ENCODE measurements around the gene SLC30A2. TPM values are rescaled to one million over a fixed set of nuclear protein-coding genes. Genes with fewer than 3 reads are reported as not detected.

The SLC30A2 gene
- total and polyA plus RNA-seq, 2 of the 13 experiments (the other 11 are each of a cell fraction or from before 2014, with no cell fraction given), result not detected

GRCh38 chr1:26035203-26035958 lies 10.5 kb downstream of the SLC30A2 start (continued):
- TF ChIP-seq DMAP1 (CRISPR knock-in tag; IDR thresholded peaks at IDR 0.05), result peak; percentile 72; the same call in 1 of the 2 replicates
- no peak for TF ChIP-seq ZNF451 (CRISPR knock-in tag; IDR thresholded peaks at IDR 0.05)
- TF ChIP-seq THAP8 (CRISPR knock-in tag; IDR thresholded peaks at IDR 0.05; ENCODE audit: borderline replicate concordance), result no peak
- no peak for TF ChIP-seq ZNF292 (CRISPR knock-in tag; IDR thresholded peaks at IDR 0.05; ENCODE audit: borderline replicate concordance, low read depth)
- TF ChIP-seq HMGXB4 (CRISPR knock-in tag; IDR thresholded peaks at IDR 0.05; ENCODE audit: borderline replicate concordance in 1 of 2, low read depth in 1 of 2), result peak in 1 of 2 experiments; percentile 92; a peak in 2 of 4 replicates
- no peak for TF ChIP-seq PHF5A (CRISPR knock-in tag; IDR thresholded peaks at IDR 0.05; ENCODE audit: low read depth, unreplicated experiment)
- TF ChIP-seq EHMT2 (IDR thresholded peaks at IDR 0.05; ENCODE audit: borderline replicate concordance, low read depth, low read length), result no peak
- no peak for TF ChIP-seq ZBTB42 (CRISPR knock-in tag; IDR thresholded peaks at IDR 0.05)
- TF ChIP-seq ZBTB7B (CRISPR knock-in tag; IDR thresholded peaks at IDR 0.05), result peak; percentile 95
- peak; percentile 12; the same call in 1 of the 2 replicates for TF ChIP-seq GMEB1 (CRISPR knock-in tag; IDR thresholded peaks at IDR 0.05; ENCODE audit: borderline replicate concordance)
- no peak for TF ChIP-seq FLYWCH1 (CRISPR knock-in tag; IDR thresholded peaks at IDR 0.05)
- no peak for TF ChIP-seq SP140L (CRISPR knock-in tag; IDR thresholded peaks at IDR 0.05; ENCODE audit: borderline replicate concordance)
- TF ChIP-seq ZNF781 (CRISPR knock-in tag; IDR thresholded peaks at IDR 0.05; ENCODE audit: borderline replicate concordance, not compliant biosample characterization), result no peak
- no peak for TF ChIP-seq RELA (CRISPR knock-in tag; IDR thresholded peaks at IDR 0.05)
